GM21717 (cell line): ENCODE measurements around the gene TBC1D9.
A peak's percentile ranks its signal among the peaks of the same experiment; 100 is the strongest.
"Not testable (repeated sequence)": the region's sequence is repeated elsewhere in the genome, so short reads cannot be mapped to it uniquely, and the experiment has no call there.

Experiments used
- ATAC-seq: cut with Tn5 transposase; IDR thresholded peaks from one replicate; pipeline ENCODE4 v1.9.1; 2021; ENCODE audit warnings: mild to moderate bottlenecking, moderate library complexity; ENCODE audit not compliant: unreplicated experiment

TBC1D9 gene

GRCh38 chr4:140756319-140757231 lies at the start of gene TBC1D9:
Gene TBC1D9 (minus strand): TSS chr4:140756385. CDS start chr4:140756045, 340 bp downstream.
- peak; percentile 52 for ATAC-seq

GRCh38 chr4:140805293-140805692 lies 49.1 kb upstream of the TBC1D9 start:
- ATAC-seq = no peak

- no peak for ATAC-seq
Observed at GRCh38 chr4:140802591-140802990, 46.4 kb upstream of the TBC1D9 start.

- peak; percentile 66 for ATAC-seq
Observed at GRCh38 chr4:140800666-140801065, 44.5 kb upstream of the TBC1D9 start.

GRCh38 chr4:140799686-140800225 lies 43.6 kb upstream of the TBC1D9 start:
- ATAC-seq = peak; percentile 41

- no peak for ATAC-seq
Observed at GRCh38 chr4:140793291-140793690, 37.1 kb upstream of the TBC1D9 start.

- ATAC-seq = peak; percentile 95
Observed at GRCh38 chr4:140790765-140791164, 34.6 kb upstream of the TBC1D9 start.

- peak; percentile 7 for ATAC-seq
Observed at GRCh38 chr4:140790171-140790570, 34.0 kb upstream of the TBC1D9 start.

- ATAC-seq = peak; percentile 47
Observed at GRCh38 chr4:140789759-140790158, 33.6 kb upstream of the TBC1D9 start.

GRCh38 chr4:140782787-140783186 lies 26.6 kb upstream of the TBC1D9 start:
- ATAC-seq = not testable (repeated sequence)

- ATAC-seq = no peak
Observed at GRCh38 chr4:140781596-140781995, 25.4 kb upstream of the TBC1D9 start.

- ATAC-seq = no peak
Observed at GRCh38 chr4:140777894-140778293, 21.7 kb upstream of the TBC1D9 start.

- no peak for ATAC-seq
Observed at GRCh38 chr4:140777386-140777785, 21.2 kb upstream of the TBC1D9 start.

GRCh38 chr4:140776556-140776955 lies 20.4 kb upstream of the TBC1D9 start:
- no peak for ATAC-seq

GRCh38 chr4:140774956-140775355 lies 18.8 kb upstream of the TBC1D9 start:
- no peak for ATAC-seq

- ATAC-seq = no peak
Observed at GRCh38 chr4:140774510-140774909, 18.3 kb upstream of the TBC1D9 start.

- no peak for ATAC-seq
Observed at GRCh38 chr4:140769209-140769608, 13.0 kb upstream of the TBC1D9 start.

- no peak for ATAC-seq
Observed at GRCh38 chr4:140764785-140765392, 8.7 kb upstream of the TBC1D9 start.

GRCh38 chr4:140762202-140762601 lies 6.0 kb upstream of the TBC1D9 start:
- ATAC-seq = no peak

- no peak for ATAC-seq
Observed at GRCh38 chr4:140757232-140757630, 1.0 kb upstream of the TBC1D9 start.

GRCh38 chr4:140755774-140756318 lies 339 bp downstream of the TBC1D9 start:
- ATAC-seq = peak; percentile 53
